GM18519 (cell line): Measurements from ENCODE around the gene EDEM1.
"Not testable (repeated sequence)": the region's sequence is repeated elsewhere in the genome, so short reads cannot be mapped to it uniquely, and the experiment has no call there.

Experiments used
- ATAC-seq: cut with Tn5 transposase; IDR thresholded peaks from one replicate; pipeline ENCODE4 v1.9.1; 2021; ENCODE audit warnings: mild to moderate bottlenecking, moderate library complexity; ENCODE audit not compliant: unreplicated experiment, low FRiP score

Gene EDEM1

DNA sequence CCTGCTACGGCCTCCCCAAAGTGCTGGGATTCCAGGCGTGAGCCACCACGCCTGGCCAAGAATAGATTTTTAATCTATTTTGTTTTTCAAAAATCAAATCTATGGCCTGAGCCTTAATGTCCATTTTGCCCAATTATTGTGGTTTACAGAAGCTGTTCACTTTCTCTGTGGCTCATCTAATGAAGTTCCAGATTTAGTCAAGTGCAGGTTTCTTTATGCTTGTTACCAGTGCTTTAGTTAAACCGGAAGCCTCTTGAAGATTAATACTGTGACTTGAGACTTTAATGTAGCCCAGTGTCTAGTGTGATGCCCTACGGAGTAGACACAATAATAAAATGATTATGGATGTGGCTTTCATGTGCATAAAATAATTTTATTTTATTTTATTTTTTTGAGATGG is 16.5 kb upstream of the EDEM1 start:
- ATAC-seq, result no peak

- ATAC-seq, result no peak
These were observed 15.5 kb upstream of the EDEM1 start for GRCh38 chr3:5172018-5172417.

DNA sequence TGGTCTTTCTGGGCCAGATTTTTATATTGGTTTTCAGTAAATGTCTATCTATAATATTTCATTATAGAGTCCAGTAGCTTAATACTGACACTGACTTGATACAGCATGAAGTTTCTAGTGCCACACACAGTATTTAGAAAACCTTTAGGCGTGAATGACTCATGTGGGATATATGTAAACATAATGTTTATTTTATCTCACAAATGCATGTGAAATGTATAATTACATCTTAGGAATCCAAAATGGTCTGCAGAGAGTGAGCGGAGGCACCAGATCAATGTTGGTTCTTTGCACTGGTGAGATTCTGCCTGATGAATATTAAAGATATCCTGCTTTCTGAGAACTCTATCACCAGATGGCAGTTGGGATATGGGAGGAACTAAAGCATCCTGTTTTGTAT is 8.5 kb upstream of the EDEM1 start:
- ATAC-seq, result not testable (repeated sequence)

- peak; percentile 65 for ATAC-seq
These were observed 5.9 kb upstream of the EDEM1 start for GRCh38 chr3:5181469-5182141.

GRCh38 chr3:5183714-5184113 is 3.8 kb upstream of the EDEM1 start:
- not testable (repeated sequence) for ATAC-seq

DNA sequence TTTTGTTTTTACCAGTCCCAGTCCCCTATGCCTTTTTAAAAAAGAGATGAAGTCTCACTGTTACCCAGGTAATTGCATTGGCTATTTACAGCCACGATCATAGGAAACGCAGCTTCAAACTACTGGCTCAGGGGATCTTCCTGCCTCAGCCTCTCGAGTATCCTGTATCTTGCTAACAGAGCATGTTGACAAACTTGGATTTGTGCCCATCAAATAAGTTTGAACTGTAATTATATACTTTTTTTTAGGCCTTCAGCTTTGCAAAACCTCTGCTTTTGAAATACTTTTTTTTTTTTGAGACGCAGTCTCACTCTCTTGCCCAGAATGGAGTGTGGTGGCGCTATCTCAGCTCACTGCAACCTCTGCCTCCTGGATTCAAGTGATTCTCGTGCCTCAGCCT is 3.0 kb upstream of the EDEM1 start:
- ATAC-seq, result no peak

DNA sequence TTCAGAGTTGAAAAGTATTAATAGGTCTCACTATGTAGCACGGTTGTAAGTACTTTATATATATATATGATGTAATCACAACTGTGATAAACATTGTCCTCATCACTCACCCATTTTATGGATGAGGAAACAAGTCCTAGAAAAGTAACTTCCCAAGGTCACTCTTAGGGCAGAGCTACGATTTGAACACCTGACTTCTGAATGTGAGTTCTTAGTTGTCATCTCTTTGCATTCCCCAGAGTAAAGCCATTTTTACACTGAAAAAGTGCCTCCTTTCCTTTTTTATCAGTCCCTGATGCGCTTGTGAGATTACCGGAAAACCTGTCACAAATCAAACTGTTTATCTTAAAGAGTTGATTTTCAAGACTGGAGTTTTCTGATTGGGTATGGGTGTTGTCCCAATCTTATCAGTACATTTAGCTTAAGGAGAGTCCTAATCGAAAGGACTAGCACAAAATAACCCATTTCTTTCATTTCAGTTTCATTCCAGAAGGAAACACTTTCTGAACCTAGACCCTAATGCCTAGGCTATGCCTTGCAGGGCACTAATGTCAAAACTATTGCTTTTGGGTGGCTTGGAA is 2.3 kb upstream of the EDEM1 start:
- no peak for ATAC-seq

DNA sequence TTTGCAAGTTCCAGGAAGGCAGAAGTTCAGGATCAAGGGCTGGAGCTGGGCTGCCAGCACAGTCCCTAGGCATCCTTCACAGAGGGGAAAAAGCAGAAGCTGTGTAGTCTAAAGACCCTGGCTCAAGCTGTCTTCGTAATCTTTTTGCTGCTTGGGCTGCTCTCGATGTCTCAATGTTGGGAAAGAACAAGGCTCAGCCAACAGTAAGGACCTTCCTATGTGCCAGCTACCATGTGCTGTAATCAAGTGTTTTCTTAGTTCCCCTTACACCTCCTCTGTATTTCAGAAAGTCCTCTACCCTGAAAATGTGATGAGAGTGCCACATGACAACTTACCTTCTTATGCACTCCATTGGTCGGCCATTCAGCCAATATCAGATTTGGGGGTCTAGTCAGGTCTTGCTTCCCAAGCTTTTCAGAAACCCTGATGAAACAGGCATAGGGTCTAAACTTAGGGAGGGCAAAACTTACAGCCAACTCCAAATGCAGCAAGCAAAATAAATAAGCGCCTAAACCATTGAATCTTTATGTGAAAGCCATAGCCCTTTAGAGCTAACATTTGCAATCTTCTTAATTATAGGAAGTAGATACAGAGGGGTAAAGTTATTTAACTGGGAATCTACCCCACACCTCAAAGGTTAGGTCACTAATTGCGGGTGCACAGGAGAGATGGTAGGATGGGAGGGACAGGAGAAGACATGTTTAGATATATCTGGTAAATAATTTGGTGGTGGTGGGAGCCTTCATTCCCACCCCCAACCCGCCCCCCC is 1.2 kb upstream of the EDEM1 start:
- no peak for ATAC-seq

GRCh38 chr3:5186858-5187155 is 700 bp upstream of the EDEM1 start:
- ATAC-seq, result no peak

DNA sequence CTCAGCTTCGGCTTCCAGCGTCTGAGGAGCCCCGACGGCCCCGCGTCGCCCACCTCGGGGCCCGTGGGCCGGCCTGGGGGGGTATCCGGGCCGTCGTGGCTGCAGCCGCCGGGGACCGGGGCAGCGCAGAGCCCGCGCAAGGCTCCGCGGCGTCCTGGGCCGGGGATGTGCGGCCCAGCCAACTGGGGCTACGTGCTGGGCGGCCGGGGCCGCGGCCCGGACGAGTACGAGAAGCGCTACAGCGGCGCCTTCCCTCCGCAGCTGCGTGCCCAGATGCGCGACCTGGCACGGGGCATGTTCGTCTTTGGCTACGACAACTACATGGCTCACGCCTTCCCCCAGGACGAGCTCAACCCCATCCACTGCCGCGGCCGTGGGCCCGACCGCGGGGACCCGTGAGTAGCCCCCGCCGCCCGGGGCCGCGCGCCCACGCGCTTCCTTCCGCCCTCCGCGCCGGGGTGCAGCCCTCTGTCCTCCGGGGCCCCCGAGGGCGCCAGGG is 462 bp downstream of the EDEM1 start:
- ATAC-seq, result peak; percentile 3

DNA sequence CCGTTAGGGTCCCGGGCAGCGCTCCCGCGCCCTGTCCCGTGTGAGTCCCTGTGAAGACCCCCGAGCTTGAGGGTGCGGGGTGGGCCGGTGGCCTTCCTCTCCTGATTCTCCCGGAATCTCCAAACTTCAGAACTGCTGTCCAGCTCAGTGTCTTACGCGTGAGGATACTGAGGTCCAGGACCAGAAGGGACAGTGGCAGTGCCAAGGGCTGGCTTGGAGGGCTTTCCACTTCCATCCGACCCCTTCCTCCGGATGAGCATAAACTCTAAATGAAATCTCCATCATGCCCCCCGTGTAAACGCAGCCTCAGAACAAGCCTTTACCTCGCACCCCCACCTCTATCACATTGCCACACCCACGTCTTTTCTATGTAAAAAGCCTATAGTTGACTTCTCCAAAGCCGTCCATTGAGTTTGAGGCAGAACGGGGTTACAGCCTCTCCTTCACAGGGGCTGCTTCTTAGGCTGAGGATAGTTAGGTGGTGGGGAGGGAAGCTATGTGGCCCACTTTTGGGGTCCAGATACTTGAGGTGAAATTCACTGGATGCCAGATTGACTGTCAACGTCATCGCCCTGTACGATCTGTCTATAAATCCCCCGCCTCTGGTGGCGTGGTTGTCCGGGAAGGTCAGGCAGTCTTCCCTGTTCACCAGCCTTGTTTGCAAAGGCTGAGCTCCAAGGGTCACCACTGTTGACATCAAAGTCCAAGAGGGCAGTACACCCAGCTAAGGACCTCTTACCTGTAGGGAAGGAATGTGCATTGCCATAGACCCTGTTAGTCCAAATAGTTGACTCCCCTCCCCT is 1.1 kb downstream of the EDEM1 start:
- ATAC-seq, result no peak

GRCh38 chr3:5190147-5190791 is 2.8 kb downstream of the EDEM1 start:
- no peak for ATAC-seq

GRCh38 chr3:5191555-5192304 is 4.2 kb downstream of the EDEM1 start:
- ATAC-seq, result no peak

- ATAC-seq, result no peak
These were observed 5.3 kb downstream of the EDEM1 start for GRCh38 chr3:5192571-5193365.

DNA sequence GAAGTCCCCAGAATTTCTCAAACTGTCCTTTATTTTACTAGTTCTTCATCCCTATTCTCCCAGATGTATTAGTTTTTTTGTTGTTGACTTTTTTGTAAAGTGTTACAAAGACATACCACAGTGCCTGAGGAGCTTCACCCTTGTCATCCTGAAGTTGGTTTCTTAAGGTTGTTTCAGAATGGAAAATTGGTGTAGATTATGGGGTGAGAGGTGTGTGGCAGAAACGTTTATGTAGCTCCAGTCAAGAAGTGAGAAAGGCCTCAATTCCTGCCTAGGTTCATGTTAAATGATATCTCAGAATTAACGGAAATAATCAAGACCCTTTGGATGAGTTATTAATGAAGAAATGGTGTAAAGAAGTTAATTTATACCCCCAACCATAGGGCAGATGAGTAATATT is 6.8 kb downstream of the EDEM1 start:
- no peak for ATAC-seq

GRCh38 chr3:5194801-5195509 is 7.4 kb downstream of the EDEM1 start:
- peak; percentile 33 for ATAC-seq

GRCh38 chr3:5195605-5196004 is 8.1 kb downstream of the EDEM1 start:
- ATAC-seq, result no peak

GRCh38 chr3:5197022-5197421 is 9.5 kb downstream of the EDEM1 start:
- no peak for ATAC-seq
